MM.1S (cell line): ENCODE results near the gene SNX21.

Experiments used
- EZH2 ChIP-seq: fragments of 300-600 bp; sonication (generic); optimal IDR thresholded peaks from 2 replicates; pipeline ENCODE3; 2017; ENCODE audit warnings: low read depth, mild to moderate bottlenecking, antibody characterized with exemption, low read length, mixed read lengths
- EZH2phosphoT487 ChIP-seq: fragments of 300-600 bp; sonication (generic); IDR thresholded peaks from 2 replicates; pipeline ENCODE4 v1.6.1; 2018; ENCODE audit warnings: antibody characterized with exemption, low read length

- TF ChIP-seq EZH2 (no peak), EZH2phosphoT487 (no peak)
Observed at GRCh38 chr20:45852326-45852725, 18.7 kb downstream of the SNX21 start.
